ENCODE data around the gene UTP18.

DNA sequence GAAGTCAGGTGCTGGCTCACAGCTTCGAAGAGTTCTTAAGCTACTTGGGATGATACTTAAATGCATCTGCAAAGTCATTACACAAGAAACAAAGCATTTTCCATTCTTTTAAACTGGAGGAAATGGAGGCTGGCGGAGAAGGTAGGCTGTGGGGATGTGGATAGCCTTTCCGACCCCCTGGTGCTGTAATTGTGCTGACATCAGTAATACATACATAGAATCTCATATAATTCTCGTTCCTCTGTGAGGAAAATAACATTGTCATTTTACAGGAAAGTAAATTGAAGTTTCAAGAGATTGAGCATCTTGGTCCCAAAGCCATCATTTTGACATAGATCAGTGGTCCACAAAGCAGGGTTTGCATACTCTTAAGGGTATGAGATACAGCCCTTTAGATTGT is 39.5 kb downstream of the UTP18 start:
- TF ChIP-seq, protein P1, sequence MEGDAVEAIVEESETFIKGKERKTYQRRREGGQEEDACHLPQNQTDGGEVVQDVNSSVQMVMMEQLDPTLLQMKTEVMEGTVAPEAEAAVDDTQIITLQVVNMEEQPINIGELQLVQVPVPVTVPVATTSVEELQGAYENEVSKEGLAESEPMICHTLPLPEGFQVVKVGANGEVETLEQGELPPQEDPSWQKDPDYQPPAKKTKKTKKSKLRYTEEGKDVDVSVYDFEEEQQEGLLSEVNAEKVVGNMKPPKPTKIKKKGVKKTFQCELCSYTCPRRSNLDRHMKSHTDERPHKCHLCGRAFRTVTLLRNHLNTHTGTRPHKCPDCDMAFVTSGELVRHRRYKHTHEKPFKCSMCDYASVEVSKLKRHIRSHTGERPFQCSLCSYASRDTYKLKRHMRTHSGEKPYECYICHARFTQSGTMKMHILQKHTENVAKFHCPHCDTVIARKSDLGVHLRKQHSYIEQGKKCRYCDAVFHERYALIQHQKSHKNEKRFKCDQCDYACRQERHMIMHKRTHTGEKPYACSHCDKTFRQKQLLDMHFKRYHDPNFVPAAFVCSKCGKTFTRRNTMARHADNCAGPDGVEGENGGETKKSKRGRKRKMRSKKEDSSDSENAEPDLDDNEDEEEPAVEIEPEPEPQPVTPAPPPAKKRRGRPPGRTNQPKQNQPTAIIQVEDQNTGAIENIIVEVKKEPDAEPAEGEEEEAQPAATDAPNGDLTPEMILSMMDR (IDR thresholded peaks at IDR 0.05), result no peak
- no peak for TF ChIP-seq EP300 (IDR thresholded peaks at IDR 0.05)
